GM19463 (cell line): Measurements from ENCODE around the gene ZBTB39.

Experiments
- ATAC-seq: cut with Tn5 transposase; IDR thresholded peaks from one replicate; pipeline ENCODE4 v1.9.1; 2021; ENCODE audit warnings: mild to moderate bottlenecking, moderate library complexity; ENCODE audit not compliant: unreplicated experiment

Gene ZBTB39

DNA sequence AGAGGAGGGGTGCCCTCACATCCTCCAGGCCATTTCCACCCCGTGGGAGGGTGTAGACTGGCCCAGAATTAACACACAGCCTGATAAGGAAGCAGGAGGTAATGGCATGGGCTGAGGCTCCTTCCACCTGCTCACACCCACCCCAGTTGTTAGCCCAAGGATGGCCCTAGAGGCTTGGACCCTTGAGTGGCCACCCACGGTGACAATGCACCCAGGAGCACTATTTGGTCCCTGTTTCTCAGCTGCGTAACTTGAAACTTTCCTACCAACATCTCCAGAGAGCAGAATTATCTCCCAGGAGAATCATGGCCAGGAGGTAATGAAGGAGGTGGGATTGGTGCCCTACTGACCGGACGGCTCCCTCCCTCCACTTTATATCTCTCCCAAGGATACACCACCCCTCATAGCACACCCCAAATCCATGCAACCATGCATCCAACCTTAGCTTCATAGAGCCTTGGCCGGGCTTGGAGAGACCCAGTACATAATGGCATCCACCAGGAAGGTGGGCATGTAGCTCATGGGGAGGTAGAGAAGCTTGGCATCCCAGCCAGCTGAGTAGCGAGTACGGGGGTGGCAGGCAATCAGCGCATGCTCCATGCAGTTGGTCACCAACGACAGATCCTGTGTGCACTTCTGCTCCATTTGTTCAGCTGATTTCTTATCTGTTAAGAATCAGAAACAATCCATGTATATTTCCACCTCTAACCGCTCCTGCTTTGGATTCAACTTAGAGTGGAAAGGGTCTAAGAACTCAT lies 54.6 kb downstream of the ZBTB39 start:
- ATAC-seq: no peak

DNA sequence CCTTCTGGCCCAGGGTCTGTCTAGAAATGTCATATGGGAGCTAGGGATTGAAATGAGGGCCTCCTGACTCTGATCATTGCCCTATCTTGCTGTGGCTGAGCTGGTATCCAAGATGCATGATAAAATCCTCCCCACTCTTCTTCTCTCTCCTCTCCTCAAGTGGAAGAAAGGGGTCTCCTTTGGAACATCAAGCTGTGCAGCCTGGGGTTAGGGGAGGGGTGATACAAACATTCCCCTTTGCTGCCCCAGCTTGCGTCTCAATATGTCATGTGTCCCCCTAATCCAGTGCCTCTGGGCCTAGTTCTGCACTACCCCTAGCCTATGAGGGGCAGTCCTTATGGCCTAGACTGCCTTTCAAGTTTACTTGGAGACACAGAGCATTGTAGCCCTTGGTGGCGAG lies 57.5 kb downstream of the ZBTB39 start:
- no peak for ATAC-seq
